ENCODE data around the gene FANCM.

Gene FANCM

GRCh38 chr14:45104561-45104960 lies 31.2 kb upstream of the FANCM start:
- TF ChIP-seq POLR2AphosphoS5 (IDR thresholded peaks at IDR 0.05; ENCODE audit: borderline replicate concordance, low read depth, low read length) (no peak), EZH2 (IDR thresholded peaks at IDR 0.05) (no peak), FOXP2 (optimal IDR thresholded peaks at IDR 0.05; ENCODE audit: control extremely low read depth, extremely low read length, insufficient read depth) (no peak)
- no peaks in the 10 kb centered on the region for H3K9me3 ChIP-seq (ENCODE audit: low read depth, low read length)
- H3K4me3 ChIP-seq, result no peak overlapping the region
- no peak overlapping the region for H3K9ac ChIP-seq (ENCODE audit: insufficient read length)
- H3K36me3 ChIP-seq (ENCODE audit: insufficient read depth, low read length), result peaks cover 96% of the 10 kb centered on the region
- DNase-seq (ENCODE audit: low read depth, low spot score), result no peak
- H3K27ac ChIP-seq, result no peak overlapping the region

DNA sequence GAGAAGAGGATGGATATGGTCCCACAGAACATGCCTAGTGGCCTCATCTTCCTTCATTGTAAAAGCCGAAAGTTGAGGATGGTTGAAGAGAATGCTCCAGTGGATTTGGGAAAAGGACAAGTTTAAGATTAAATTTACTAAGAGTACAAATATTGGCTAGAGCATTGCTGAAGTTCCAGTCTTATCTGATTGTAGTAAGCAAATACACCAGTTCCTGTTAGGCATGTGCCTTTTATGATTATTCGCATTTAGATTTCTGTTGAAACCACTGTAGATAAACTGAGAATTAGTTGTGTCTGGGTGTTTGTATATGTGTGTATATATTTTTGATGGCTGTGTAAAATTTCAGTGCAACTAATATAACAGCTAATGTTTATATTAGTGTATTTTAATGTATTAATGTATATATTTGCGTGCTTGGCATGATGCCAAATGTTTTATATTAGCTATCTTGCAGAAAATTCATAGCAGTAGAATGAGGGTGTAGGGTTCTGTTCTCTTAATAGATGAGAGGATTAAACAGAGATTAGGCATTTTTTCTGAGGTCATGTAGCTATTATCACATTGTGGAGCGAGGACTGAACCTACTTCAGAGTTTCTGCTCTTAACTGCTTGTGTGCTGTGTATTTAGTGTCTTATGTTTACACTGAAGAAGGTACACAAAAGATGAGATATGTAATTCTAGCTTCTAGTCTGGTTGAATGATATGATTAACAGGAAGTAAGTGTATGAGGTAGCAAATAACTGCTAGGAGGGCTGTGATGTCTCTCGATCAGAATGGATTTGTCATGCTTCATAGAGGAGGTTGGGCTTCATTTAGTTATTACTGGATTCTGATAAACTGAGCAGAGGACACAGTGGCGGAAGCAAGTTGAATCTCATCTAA lies 22.6 kb upstream of the FANCM start:
- H3K27ac ChIP-seq, result peak overlapping the region; percentile 70; the same call in 1 of the 2 replicates
- DNase-seq (ENCODE audit: low read depth, low spot score), result no peak
- TF ChIP-seq EZH2 (IDR thresholded peaks at IDR 0.05) (no peak), FOXP2 (optimal IDR thresholded peaks at IDR 0.05; ENCODE audit: control extremely low read depth, extremely low read length, insufficient read depth) (no peak), POLR2AphosphoS5 (IDR thresholded peaks at IDR 0.05; ENCODE audit: borderline replicate concordance, low read depth, low read length) (no peak)
- H3K36me3 ChIP-seq (ENCODE audit: insufficient read depth, low read length), result peaks cover 97% of the 10 kb centered on the region
- no peak overlapping the region for H3K9ac ChIP-seq (ENCODE audit: insufficient read length)
- no peak overlapping the region for H3K4me3 ChIP-seq
- H3K9me3 ChIP-seq (ENCODE audit: low read depth, low read length), result no peaks in the 10 kb centered on the region

GRCh38 chr14:45114327-45114726 lies 21.4 kb upstream of the FANCM start:
- DNase-seq (ENCODE audit: low read depth, low spot score), result no peak
- H3K9me3 ChIP-seq (ENCODE audit: low read depth, low read length), result no peaks in the 10 kb centered on the region
- H3K4me3 ChIP-seq, result no peak overlapping the region
- TF ChIP-seq EZH2 (IDR thresholded peaks at IDR 0.05), result no peak
- no peak for TF ChIP-seq FOXP2 (optimal IDR thresholded peaks at IDR 0.05; ENCODE audit: control extremely low read depth, extremely low read length, insufficient read depth)
- TF ChIP-seq POLR2AphosphoS5 (IDR thresholded peaks at IDR 0.05; ENCODE audit: borderline replicate concordance, low read depth, low read length), result no peak
- H3K9ac ChIP-seq (ENCODE audit: insufficient read length), result no peak overlapping the region
- peaks cover 97% of the 10 kb centered on the region for H3K36me3 ChIP-seq (ENCODE audit: insufficient read depth, low read length)
- H3K27ac ChIP-seq, result peak overlapping the region; percentile 61

DNA sequence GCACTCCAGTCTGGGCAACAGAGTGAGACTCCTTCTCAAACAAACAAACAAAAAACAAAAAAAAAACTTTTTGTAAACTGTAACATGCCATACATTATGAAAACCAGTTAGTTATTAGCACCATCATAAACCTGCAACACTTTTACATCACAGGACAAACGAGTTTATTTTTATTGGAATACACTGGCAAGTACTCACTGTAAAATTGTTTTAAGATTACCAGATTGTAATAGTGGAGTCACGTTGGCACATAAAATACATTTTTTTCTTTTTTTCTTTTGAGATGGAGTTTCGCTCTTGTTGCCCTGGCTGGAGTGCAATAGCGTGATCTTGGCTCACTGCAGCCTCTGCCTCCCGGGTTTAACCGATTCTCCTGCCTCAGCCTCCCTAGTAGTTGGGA lies 17.1 kb upstream of the FANCM start:
- peaks cover 98% of the 10 kb centered on the region for H3K36me3 ChIP-seq (ENCODE audit: insufficient read depth, low read length)
- H3K9ac ChIP-seq (ENCODE audit: insufficient read length), result no peak overlapping the region
- H3K27ac ChIP-seq, result no peak overlapping the region
- no peaks in the 10 kb centered on the region for H3K9me3 ChIP-seq (ENCODE audit: low read depth, low read length)
- DNase-seq (ENCODE audit: low read depth, low spot score), result no peak
- H3K4me3 ChIP-seq, result no peak overlapping the region
- no peak for TF ChIP-seq EZH2 (IDR thresholded peaks at IDR 0.05)
- TF ChIP-seq POLR2AphosphoS5 (IDR thresholded peaks at IDR 0.05; ENCODE audit: borderline replicate concordance, low read depth, low read length), result no peak
- no peak for TF ChIP-seq FOXP2 (optimal IDR thresholded peaks at IDR 0.05; ENCODE audit: control extremely low read depth, extremely low read length, insufficient read depth)

- Histone ChIP-seq H3K36me3 (ENCODE audit: insufficient read depth, low read length) (peaks cover 90% of the 10 kb centered on the region), H3K9ac (ENCODE audit: insufficient read length) (no peak overlapping the region), H3K27ac (no peak overlapping the region), H3K9me3 (ENCODE audit: low read depth, low read length) (no peaks in the 10 kb centered on the region), H3K4me3 (no peak overlapping the region)
- no peak for DNase-seq (ENCODE audit: low read depth, low spot score)
- TF ChIP-seq EZH2 (IDR thresholded peaks at IDR 0.05), result no peak
Observed at GRCh38 chr14:45120096-45120495, 15.6 kb upstream of the FANCM start.

DNA sequence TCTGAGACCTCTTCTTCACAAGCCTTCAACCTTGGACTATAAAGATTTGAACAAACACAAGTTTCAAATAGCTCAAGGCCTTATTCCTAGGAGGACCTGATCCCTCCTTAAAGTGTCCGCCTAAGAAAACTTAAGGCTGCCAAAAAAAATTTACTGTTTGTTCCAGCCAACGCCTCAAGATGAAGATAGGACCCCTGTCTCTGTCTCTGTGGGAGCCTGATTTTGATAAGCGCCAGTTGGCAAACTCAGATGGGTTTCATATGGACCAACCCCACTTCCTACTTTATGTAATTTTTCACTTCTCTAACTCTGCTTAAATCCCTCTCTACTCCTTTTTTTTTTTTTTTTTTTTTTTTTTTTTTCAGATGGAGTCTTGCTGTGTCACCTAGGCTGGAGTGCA lies 12.5 kb upstream of the FANCM start:
- H3K9me3 ChIP-seq (ENCODE audit: low read depth, low read length), result 0 out of 2 replicates have a peak, but pooled peaks cover 3% of the 10 kb centered on the region
- TF ChIP-seq FOXP2 (optimal IDR thresholded peaks at IDR 0.05; ENCODE audit: control extremely low read depth, extremely low read length, insufficient read depth), result no peak
- no peak for TF ChIP-seq EZH2 (IDR thresholded peaks at IDR 0.05)
- TF ChIP-seq POLR2AphosphoS5 (IDR thresholded peaks at IDR 0.05; ENCODE audit: borderline replicate concordance, low read depth, low read length), result no peak
- H3K36me3 ChIP-seq (ENCODE audit: insufficient read depth, low read length), result peaks cover 76% of the 10 kb centered on the region
- H3K9ac ChIP-seq (ENCODE audit: insufficient read length), result no peak overlapping the region
- no peak overlapping the region for H3K27ac ChIP-seq
- no peak for DNase-seq (ENCODE audit: low read depth, low spot score)
- no peak overlapping the region for H3K4me3 ChIP-seq

DNA sequence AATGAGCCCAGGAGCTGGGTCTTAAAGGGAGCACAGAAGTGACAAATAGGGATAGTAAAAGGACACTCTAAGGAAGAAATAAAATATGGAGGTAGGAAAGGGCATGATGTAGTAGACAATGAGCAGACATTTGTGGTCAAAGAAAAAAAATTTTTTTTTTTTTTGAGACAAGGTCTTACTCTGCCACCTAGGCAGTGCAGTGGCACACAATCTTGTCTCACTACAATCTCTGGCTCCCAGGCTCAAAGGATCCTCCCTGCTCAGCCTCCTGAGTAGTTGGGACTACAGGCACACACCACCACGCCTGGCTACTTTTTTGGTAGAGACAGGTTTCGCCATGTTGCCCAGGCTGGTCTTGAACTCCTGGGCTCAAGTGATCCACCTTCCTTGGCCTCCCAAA lies 10.0 kb upstream of the FANCM start:
- Histone ChIP-seq H3K27ac (no peak overlapping the region), H3K9ac (ENCODE audit: insufficient read length) (no peak overlapping the region), H3K4me3 (no peak overlapping the region), H3K36me3 (ENCODE audit: insufficient read depth, low read length) (peaks cover 71% of the 10 kb centered on the region), H3K9me3 (ENCODE audit: low read depth, low read length) (0 out of 2 replicates have a peak, but pooled peaks cover 3% of the 10 kb centered on the region)
- no peak for DNase-seq (ENCODE audit: low read depth, low spot score)
- TF ChIP-seq EZH2 (IDR thresholded peaks at IDR 0.05), result no peak
- TF ChIP-seq POLR2AphosphoS5 (IDR thresholded peaks at IDR 0.05; ENCODE audit: borderline replicate concordance, low read depth, low read length), result no peak
- TF ChIP-seq FOXP2 (optimal IDR thresholded peaks at IDR 0.05; ENCODE audit: control extremely low read depth, extremely low read length, insufficient read depth), result no peak

GRCh38 chr14:45128963-45129629 lies 6.6 kb upstream of the FANCM start:
- Histone ChIP-seq H3K4me3 (no peak overlapping the region), H3K9ac (ENCODE audit: insufficient read length) (no peak overlapping the region), H3K27ac (no peak overlapping the region), H3K9me3 (ENCODE audit: low read depth, low read length) (0 out of 2 replicates have a peak, but pooled peaks cover 3% of the 10 kb centered on the region), H3K36me3 (ENCODE audit: insufficient read depth, low read length) (peaks cover 44% of the 10 kb centered on the region)
- TF ChIP-seq FOXP2 (optimal IDR thresholded peaks at IDR 0.05; ENCODE audit: control extremely low read depth, extremely low read length, insufficient read depth) (no peak), POLR2AphosphoS5 (IDR thresholded peaks at IDR 0.05; ENCODE audit: borderline replicate concordance, low read depth, low read length) (no peak), EZH2 (IDR thresholded peaks at IDR 0.05) (no peak)
- DNase-seq (ENCODE audit: low read depth, low spot score), result no peak

Measured in SK-N-MC (cell line).